ENCODE results near the gene CFDP1. TPM values are rescaled to one million over a fixed set of nuclear protein-coding genes. Genes with fewer than 3 reads are reported as not detected.

The CFDP1 gene
- total RNA-seq, 3 donors from 2014 or later (not counting 1 experiment from before 2014, with no cell fraction given): 32.2 to 38.8 (median 32.3) TPM

GRCh38 chr16:75309156-75309555, 124.1 kb downstream of the CFDP1 start:
- intact Hi-C loops (cut with micrococcal nuclease): no loop called here
- Histone ChIP-seq H3K4me1 (ENCODE audit: control insufficient read depth, insufficient read depth, low read length) (no peaks in the 10 kb centered on the region), H3K36me3 (ENCODE audit: control insufficient read depth, insufficient read depth, low read length) (peaks cover 7% of the 10 kb centered on the region), H3K4me3 (ENCODE audit: low read length) (no peak overlapping the region), H3K27ac (ENCODE audit: low read length) (no peak overlapping the region), H3K9me3 (ENCODE audit: control insufficient read depth, insufficient read depth, low read length) (no peaks in the 10 kb centered on the region), H3K27me3 (ENCODE audit: control insufficient read depth, insufficient read depth, low read length) (peaks cover 9% of the 10 kb centered on the region)
- no peaks in the 10 kb centered on the region for H3K9me3 Mint-ChIP-seq
- 99% methylated on average over 8 of the region's 8 CpGs for WGBS (ENCODE audit: insufficient coverage)
- no peak overlapping the region for H3K4me3 Mint-ChIP-seq
- peaks cover 39% of the 10 kb centered on the region for H3K36me3 Mint-ChIP-seq
- H3K4me1 Mint-ChIP-seq: peaks cover 0 to 4% of the 10 kb centered on the region in 2 donors
- ATAC-seq: no peak
- no peak for TF ChIP-seq CTCF (IDR thresholded peaks at IDR 0.05)
- no peak for DNase-seq
- peaks cover 36 to 76% of the 10 kb centered on the region in 2 donors for H3K27me3 Mint-ChIP-seq (ENCODE audit: low read depth in 2 of 2)
- no peak overlapping the region for H3K27ac Mint-ChIP-seq

GRCh38 chr16:75308011-75308410, 125.3 kb downstream of the CFDP1 start:
- H3K27me3 Mint-ChIP-seq (ENCODE audit: low read depth in 2 of 2): peaks cover 33 to 64% of the 10 kb centered on the region in 2 donors
- H3K4me1 Mint-ChIP-seq: peaks cover 0 to 4% of the 10 kb centered on the region in 2 donors
- ATAC-seq (no peak), DNase-seq (no peak)
- Histone ChIP-seq H3K36me3 (ENCODE audit: control insufficient read depth, insufficient read depth, low read length) (peaks cover 7% of the 10 kb centered on the region), H3K4me3 (ENCODE audit: low read length) (no peak overlapping the region), H3K4me1 (ENCODE audit: control insufficient read depth, insufficient read depth, low read length) (no peaks in the 10 kb centered on the region), H3K27me3 (ENCODE audit: control insufficient read depth, insufficient read depth, low read length) (peaks cover 9% of the 10 kb centered on the region), H3K27ac (ENCODE audit: low read length) (no peak overlapping the region), H3K9me3 (ENCODE audit: control insufficient read depth, insufficient read depth, low read length) (no peaks in the 10 kb centered on the region)
- no peak overlapping the region for H3K4me3 Mint-ChIP-seq
- H3K9me3 Mint-ChIP-seq: no peaks in the 10 kb centered on the region
- H3K36me3 Mint-ChIP-seq: peaks cover 30% of the 10 kb centered on the region
- TF ChIP-seq CTCF (IDR thresholded peaks at IDR 0.05): no peak
- intact Hi-C loops (cut with micrococcal nuclease): no loop called here
- H3K27ac Mint-ChIP-seq: no peak overlapping the region
- WGBS (ENCODE audit: insufficient coverage): 93% methylated on average over 2 of the region's 3 CpGs

GRCh38 chr16:75307506-75307905, 125.8 kb downstream of the CFDP1 start:
- no peak overlapping the region for H3K27ac Mint-ChIP-seq
- ATAC-seq: no peak
- WGBS (ENCODE audit: insufficient coverage): 100% methylated on average over 2 of the region's 3 CpGs
- peaks cover 25% of the 10 kb centered on the region for H3K36me3 Mint-ChIP-seq
- H3K27ac ChIP-seq (ENCODE audit: low read length): no peak overlapping the region
- TF ChIP-seq CTCF (IDR thresholded peaks at IDR 0.05): no peak
- no peaks in the 10 kb centered on the region for H3K9me3 Mint-ChIP-seq
- peaks cover 33 to 59% of the 10 kb centered on the region in 2 donors for H3K27me3 Mint-ChIP-seq (ENCODE audit: low read depth in 2 of 2)
- no peak overlapping the region for H3K4me3 ChIP-seq (ENCODE audit: low read length)
- H3K36me3 ChIP-seq (ENCODE audit: control insufficient read depth, insufficient read depth, low read length): peaks cover 7% of the 10 kb centered on the region
- H3K9me3 ChIP-seq (ENCODE audit: control insufficient read depth, insufficient read depth, low read length): no peaks in the 10 kb centered on the region
- H3K27me3 ChIP-seq (ENCODE audit: control insufficient read depth, insufficient read depth, low read length): peaks cover 9% of the 10 kb centered on the region
- no peak overlapping the region for H3K4me3 Mint-ChIP-seq
- no peaks in the 10 kb centered on the region for H3K4me1 ChIP-seq (ENCODE audit: control insufficient read depth, insufficient read depth, low read length)
- intact Hi-C loops (cut with micrococcal nuclease): no loop called here
- no peak for DNase-seq
- peaks cover 0 to 4% of the 10 kb centered on the region in 2 donors for H3K4me1 Mint-ChIP-seq

GRCh38 chr16:75306099-75306762, 127.1 kb downstream of the CFDP1 start:
- H3K4me3 Mint-ChIP-seq: no peak overlapping the region
- Histone ChIP-seq H3K4me3 (ENCODE audit: low read length) (no peak overlapping the region), H3K27ac (ENCODE audit: low read length) (no peak overlapping the region), H3K27me3 (ENCODE audit: control insufficient read depth, insufficient read depth, low read length) (peaks cover 9% of the 10 kb centered on the region), H3K36me3 (ENCODE audit: control insufficient read depth, insufficient read depth, low read length) (peaks cover 12% of the 10 kb centered on the region), H3K4me1 (ENCODE audit: control insufficient read depth, insufficient read depth, low read length) (no peaks in the 10 kb centered on the region), H3K9me3 (ENCODE audit: control insufficient read depth, insufficient read depth, low read length) (no peaks in the 10 kb centered on the region)
- H3K36me3 Mint-ChIP-seq: peaks cover 36% of the 10 kb centered on the region
- DNase-seq (no peak), ATAC-seq (no peak)
- no peak overlapping the region for H3K27ac Mint-ChIP-seq
- TF ChIP-seq CTCF (IDR thresholded peaks at IDR 0.05): no peak
- peaks cover 33 to 46% of the 10 kb centered on the region in 2 donors for H3K27me3 Mint-ChIP-seq (ENCODE audit: low read depth in 2 of 2)
- intact Hi-C loops (cut with micrococcal nuclease): no loop called here
- peaks cover 0 to 4% of the 10 kb centered on the region in 2 donors for H3K4me1 Mint-ChIP-seq
- WGBS (ENCODE audit: insufficient coverage): 96% methylated on average over 8 of the region's 9 CpGs
- no peaks in the 10 kb centered on the region for H3K9me3 Mint-ChIP-seq
